NCI-H82 (cell line): Measurements from ENCODE around the gene ENAH.
A peak's percentile ranks its signal among the peaks of the same experiment; 100 is the strongest.

Experiments
- DNase-seq: peaks from one replicate; lab custom pipeline; 2025; lab: John Stamatoyannopoulos, UW

The ENAH gene

GRCh38 chr1:225603538-225604354, 49.2 kb downstream of the ENAH start:
- no peak for DNase-seq

GRCh38 chr1:225602590-225603206, 50.2 kb downstream of the ENAH start:
- DNase-seq = no peak

GRCh38 chr1:225601902-225602589, 50.9 kb downstream of the ENAH start:
- no peak for DNase-seq

GRCh38 chr1:225598847-225599246, 54.1 kb downstream of the ENAH start:
- no peak for DNase-seq

- DNase-seq = no peak
Measured at GRCh38 chr1:225597926-225598575, 54.9 kb downstream of the ENAH start.

- DNase-seq = peak; percentile 45
Measured at GRCh38 chr1:225596736-225597135, 56.2 kb downstream of the ENAH start.

GRCh38 chr1:225595974-225596551, 56.9 kb downstream of the ENAH start:
- peak; percentile 84 for DNase-seq

GRCh38 chr1:225595452-225595851, 57.5 kb downstream of the ENAH start:
- DNase-seq = no peak

GRCh38 chr1:225593414-225593813, 59.5 kb downstream of the ENAH start:
- no peak for DNase-seq

- DNase-seq = no peak
Measured at GRCh38 chr1:225592362-225593025, 60.4 kb downstream of the ENAH start.

- DNase-seq = no peak
Measured at GRCh38 chr1:225587310-225587709, 65.6 kb downstream of the ENAH start.

GRCh38 chr1:225581186-225581585, 71.7 kb downstream of the ENAH start:
- DNase-seq = no peak

- DNase-seq = peak; percentile 99
Measured at GRCh38 chr1:225580238-225581099, 72.5 kb downstream of the ENAH start.

- DNase-seq = no peak
Measured at GRCh38 chr1:225578251-225578977, 74.5 kb downstream of the ENAH start.

- DNase-seq = no peak
Measured at GRCh38 chr1:225577241-225577640, 75.7 kb downstream of the ENAH start.

GRCh38 chr1:225573216-225573615, 79.7 kb downstream of the ENAH start:
- peak; percentile 65 for DNase-seq

- no peak for DNase-seq
Measured at GRCh38 chr1:225572422-225572821, 80.5 kb downstream of the ENAH start.

GRCh38 chr1:225567789-225568188, 85.1 kb downstream of the ENAH start:
- DNase-seq = peak; percentile 86

- DNase-seq = peak; percentile 76
Measured at GRCh38 chr1:225565847-225566246, 87.1 kb downstream of the ENAH start.

GRCh38 chr1:225561675-225562074, 91.2 kb downstream of the ENAH start:
- no peak for DNase-seq
